T-helper 9 cell (primary cell): ENCODE results near the gene BCAR3.
"Not testable (repeated sequence)": the region's sequence is repeated elsewhere in the genome, so short reads cannot be mapped to it uniquely, and the experiment has no call there.

Experiments
- DNase-seq: peaks from one replicate; pipeline ENCODE4 v3.0.0-alpha.2; 2020

BCAR3 gene

GRCh38 chr1:93667642-93668041 lies 14.0 kb downstream of the BCAR3 start:
- DNase-seq: no peak

DNA sequence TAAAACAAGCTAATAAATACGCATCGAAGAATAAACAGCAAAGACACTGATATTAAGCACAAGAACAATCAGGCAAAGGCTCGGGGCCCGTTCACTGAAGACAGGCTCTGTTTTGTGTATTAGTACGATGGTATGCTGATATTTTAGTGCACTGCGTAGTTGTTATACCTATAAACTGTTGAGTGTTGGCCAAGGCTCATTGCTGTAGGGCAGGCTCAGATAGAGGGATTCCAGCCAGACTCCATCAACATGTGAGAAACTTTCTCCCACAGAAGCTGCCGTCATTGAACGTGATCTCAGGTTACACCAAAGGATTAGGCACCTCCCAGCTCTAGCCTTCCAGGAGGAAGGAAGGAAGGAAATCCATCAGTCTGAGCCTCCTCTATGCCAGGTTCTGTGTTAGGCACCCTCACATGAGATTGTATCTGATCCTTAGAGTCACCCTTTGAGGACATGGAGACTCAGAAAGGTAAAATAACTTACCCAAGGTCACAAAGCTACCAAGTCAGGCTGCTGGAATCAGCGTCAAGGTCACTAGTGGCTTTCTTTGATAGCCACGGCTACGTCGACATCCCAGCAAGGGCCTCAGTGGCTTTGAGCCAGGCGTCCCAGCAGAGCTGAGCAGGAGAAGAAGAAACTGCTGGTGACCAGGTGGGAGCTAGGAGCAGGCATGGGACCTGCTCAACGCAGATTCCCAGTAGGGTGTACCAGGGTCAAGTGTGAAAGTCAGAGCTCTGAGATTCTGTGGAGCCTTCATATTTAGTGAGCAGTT lies 14.8 kb downstream of the BCAR3 start:
- DNase-seq: no peak

DNA sequence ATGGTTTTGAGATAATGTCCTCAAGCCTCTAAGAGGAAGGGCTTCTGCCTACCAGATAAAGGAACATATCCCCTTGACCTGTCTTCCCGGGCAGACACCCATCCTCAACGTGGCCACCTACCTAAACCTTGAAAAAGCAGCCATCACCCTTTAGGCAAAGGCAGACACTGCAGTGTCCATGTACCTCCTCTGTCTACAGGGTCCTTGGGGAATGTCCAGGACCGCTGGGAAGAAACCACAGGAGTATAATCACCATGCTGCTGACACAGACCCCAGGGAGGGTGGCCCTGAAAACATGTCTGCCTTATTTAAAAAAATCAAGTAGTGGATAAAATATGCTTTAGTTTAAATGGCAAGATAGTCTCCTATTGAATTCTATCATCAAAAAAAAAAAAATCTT lies 16.6 kb downstream of the BCAR3 start:
- no peak for DNase-seq

GRCh38 chr1:93663208-93663614 lies 18.4 kb downstream of the BCAR3 start:
- DNase-seq: no peak

GRCh38 chr1:93662481-93663207 lies 19.0 kb downstream of the BCAR3 start:
- DNase-seq: no peak

GRCh38 chr1:93661829-93662474 lies 19.7 kb downstream of the BCAR3 start:
- no peak for DNase-seq

DNA sequence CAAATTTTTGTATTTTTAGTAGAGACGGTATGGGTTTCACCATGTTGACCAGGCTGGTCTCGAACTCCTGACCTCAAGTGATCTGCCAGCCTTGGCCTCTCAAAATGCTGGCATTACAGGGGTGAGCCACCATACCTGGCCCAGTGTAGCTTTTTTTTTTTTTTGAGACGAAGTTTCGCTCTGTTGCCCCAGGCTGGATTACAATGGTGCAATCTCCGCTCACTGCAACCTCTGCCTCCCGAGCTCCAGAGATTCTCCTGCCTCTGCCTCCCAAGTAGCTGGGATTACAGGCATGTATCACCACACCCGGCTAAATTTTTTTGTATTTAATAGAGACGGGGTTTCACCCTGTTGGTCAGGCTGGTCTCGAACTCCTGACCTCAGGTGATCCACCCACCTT lies 20.3 kb downstream of the BCAR3 start:
- not testable (repeated sequence) for DNase-seq

- no peak for DNase-seq
Observed at GRCh38 chr1:93659822-93660503, 21.7 kb downstream of the BCAR3 start.

- DNase-seq: no peak
Observed at GRCh38 chr1:93658188-93658587, 23.4 kb downstream of the BCAR3 start.

- DNase-seq: no peak
Observed at GRCh38 chr1:93656491-93656890, 25.1 kb downstream of the BCAR3 start.

- no peak for DNase-seq
Observed at GRCh38 chr1:93653656-93654055, 28.0 kb downstream of the BCAR3 start.

DNA sequence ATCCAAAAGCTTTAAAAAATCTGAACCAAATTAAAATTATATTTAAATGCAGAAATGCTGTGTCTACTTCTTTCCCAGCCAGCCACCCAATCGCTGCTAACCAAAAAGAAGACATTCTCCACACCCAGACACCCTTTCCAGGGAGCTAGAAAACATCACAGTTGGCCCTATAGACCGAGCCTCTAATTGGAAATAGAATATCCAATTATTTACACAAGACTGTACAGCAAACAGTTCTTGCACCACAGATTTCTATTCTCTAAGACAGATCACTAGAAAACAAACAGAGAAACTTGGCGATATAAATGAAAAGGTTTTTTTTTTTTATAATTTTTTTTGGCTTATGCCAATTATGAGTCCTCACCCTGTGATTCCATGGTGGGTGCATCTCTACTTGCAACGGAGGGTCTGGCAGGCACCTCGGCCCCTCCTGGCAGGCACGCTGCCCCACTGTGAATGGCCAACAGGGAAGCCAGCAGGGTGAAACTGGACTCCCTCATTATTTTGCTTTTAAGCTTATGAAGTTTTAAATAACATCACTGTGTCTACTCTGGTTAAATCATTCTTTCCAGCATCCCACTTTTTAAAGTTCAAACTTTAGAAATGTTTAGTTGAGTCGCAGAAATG lies 29.2 kb downstream of the BCAR3 start:
- DNase-seq: no peak

DNA sequence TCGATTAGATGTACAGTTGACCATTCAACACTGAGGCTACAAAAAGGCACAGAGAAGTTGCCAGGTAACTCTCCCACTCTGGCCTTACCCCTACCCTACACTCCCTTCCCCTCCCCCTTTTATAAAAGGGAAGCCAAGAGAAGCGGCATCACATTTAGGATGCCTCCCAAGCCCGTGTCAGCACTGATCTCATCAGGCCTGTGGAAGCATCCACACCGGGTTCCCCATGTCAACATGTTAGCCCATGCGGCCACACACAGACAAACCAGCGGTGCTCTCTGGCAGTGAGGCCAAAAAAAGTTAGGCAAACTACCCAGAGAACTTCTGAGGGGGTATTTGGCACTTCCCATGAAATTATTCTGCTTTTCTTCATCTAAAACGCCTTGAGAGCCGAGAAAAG lies 29.9 kb downstream of the BCAR3 start:
- DNase-seq: no peak

- not testable (repeated sequence) for DNase-seq
Observed at GRCh38 chr1:93650159-93650558, 31.5 kb downstream of the BCAR3 start.

DNA sequence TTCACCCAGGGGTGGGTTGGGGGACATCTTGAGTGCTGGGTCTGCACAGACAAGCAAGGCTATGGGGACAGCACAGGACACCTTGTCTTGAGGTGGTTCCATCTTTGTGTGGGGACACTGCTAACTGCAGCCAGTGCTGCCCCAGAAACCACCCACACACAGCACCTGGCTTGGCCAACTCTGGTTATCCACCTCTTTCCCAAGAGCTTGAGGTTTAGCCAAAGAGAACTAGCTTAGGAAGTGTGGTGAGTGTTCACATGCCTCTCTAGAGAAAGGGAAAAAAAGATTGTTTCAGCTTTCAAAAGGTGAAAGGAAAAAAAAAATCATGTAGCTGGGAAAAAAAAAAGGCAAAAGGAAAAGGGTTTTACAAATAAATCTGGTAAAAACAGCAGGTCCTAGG lies 32.4 kb downstream of the BCAR3 start:
- DNase-seq: no peak

GRCh38 chr1:93648656-93649055 lies 33.0 kb downstream of the BCAR3 start:
- no peak for DNase-seq

- no peak for DNase-seq
Observed at GRCh38 chr1:93641527-93641926, 40.1 kb downstream of the BCAR3 start.

DNA sequence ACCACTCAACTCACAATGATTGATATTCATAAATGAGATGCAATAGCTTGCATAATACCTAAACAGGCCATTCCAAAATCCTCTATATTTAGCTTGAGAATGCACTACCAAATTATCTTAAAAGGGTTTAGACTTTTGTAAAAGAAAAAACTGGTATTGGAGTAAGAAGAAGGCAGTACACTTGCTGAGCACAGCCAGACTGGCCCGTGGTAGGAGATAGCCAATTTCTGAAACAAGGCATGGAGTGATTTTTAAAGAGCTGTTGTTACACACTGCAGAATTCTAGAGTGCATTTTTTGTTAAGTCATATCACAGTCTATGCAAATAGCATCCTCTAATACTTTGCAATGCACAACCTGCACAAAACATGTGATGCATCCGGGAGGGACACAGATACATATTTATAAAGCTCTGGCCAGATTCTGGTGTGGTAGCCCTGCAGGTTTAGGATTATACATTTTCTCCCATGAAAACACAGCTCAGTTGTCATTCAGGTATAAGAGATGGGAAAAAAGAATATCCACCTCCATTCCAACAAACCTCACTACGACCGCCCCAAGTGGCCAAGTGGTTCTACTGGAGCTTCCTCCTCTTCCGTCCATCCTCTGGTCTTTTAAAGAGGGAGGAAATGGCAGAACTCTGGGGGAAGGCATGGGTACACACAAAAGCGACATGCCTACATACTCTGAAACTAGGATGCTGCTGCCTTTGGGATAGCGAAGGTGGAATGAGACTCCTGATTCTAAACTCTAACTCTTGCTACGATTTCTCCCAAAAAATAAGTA lies 40.8 kb downstream of the BCAR3 start:
- DNase-seq: no peak

DNA sequence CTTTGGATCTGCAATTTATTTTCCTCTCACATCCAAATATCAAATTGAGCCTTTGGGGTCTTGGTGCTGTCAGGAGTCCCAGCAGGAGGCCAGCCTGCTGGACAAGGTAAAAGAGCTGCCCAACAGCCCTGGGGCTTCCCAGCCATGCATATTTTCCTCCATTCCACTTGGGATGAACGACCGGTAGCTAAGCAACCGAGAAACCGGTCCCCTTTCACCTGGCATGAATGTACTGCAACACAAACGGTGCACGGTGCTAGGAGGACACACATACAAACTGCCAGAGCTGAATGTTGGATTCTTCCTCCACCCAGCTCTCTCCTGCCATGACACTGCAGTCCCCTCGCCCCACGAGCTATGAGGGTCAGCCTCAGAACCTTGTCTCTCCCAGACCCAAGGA lies 42.7 kb downstream of the BCAR3 start:
- DNase-seq: no peak

- DNase-seq: no peak
Observed at GRCh38 chr1:93638307-93638847, 43.3 kb downstream of the BCAR3 start.

- DNase-seq: no peak
Observed at GRCh38 chr1:93636712-93637111, 44.9 kb downstream of the BCAR3 start.
